Erythroblast (primary cell): ENCODE measurements around the gene AGMO.

Source experiments
- GATA1 ChIP-seq: IDR thresholded peaks from 2 replicates; pipeline ENCODE4 v1.6.1; 2011; ENCODE audit warnings: low read depth, mild to moderate bottlenecking, control low read depth, low read length, moderate library complexity
- POLR2A ChIP-seq: IDR thresholded peaks from 2 replicates; pipeline ENCODE4 v1.6.1; 2011; ENCODE audit warnings: mild to moderate bottlenecking, low read length

GRCh38 chr7:15485998-15486397 lies 75.8 kb downstream of the AGMO start:
- TF ChIP-seq POLR2A = no peak
- no peak for TF ChIP-seq GATA1
